GM18505 (cell line): ENCODE data around the gene FOSL2.

Source experiments
- ATAC-seq: cut with Tn5 transposase; IDR thresholded peaks from one replicate; pipeline ENCODE4 v1.9.1; 2021; ENCODE audit not compliant: unreplicated experiment
- POLR2A ChIP-seq: IDR thresholded peaks from 4 replicates; pipeline ENCODE4 v1.6.1; 2011; ENCODE audit warnings: borderline replicate concordance; ENCODE audit not compliant: insufficient read depth, insufficient read length; ENCODE audit errors: extremely low read depth

Gene FOSL2

DNA sequence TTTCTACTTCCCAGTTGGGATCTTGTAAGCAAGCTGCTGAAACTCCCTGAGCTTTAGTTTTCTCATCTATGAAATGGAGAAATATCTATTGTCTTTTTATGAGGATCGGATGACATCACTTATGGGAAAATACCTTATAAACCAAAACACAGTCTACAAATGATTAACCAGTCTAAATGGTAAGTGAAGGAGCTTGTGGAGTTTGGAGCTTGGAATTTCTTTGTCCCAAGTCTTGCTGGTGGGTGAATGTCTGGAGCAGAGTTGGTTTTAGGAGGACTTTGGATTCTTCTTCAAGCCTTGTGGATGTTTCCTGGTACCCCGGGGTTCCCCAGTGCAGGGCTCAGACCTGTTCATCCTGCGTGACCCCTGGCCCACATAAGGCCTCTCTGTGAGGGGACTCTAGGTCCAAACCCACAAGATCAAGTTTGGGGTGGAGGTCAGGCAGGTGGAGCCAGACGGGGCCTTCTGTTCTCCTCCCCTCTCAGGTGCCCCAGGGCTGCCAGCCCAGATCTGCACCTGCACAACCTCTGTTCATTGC, 43.2 kb downstream of the FOSL2 start:
- ATAC-seq = no peak
- no peak for TF ChIP-seq POLR2A

GRCh38 chr2:28436525-28437051, 43.9 kb downstream of the FOSL2 start:
- no peak for TF ChIP-seq POLR2A
- no peak for ATAC-seq

GRCh38 chr2:28437149-28437835, 44.6 kb downstream of the FOSL2 start:
- ATAC-seq = no peak
- TF ChIP-seq POLR2A = no peak

DNA sequence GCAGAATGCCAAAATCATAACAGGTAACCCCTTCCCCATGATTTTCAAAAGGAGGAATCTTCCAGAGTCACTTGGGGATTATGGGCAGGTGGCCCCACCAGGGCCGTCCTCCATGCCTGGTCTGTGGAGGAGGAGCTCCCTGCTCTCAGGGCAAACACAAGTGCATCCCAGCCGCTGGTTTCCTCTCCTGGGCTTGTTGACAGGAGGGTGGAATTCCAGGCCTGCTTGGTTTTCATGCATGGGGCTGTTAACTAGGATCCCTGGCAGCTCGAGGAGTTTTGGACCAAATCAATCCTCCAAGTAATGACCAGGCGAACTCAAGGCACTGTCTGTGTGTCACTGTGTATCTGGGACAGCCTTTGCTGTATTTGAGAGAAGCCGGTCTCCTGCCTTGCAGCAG, 45.3 kb downstream of the FOSL2 start:
- no peak for TF ChIP-seq POLR2A
- no peak for ATAC-seq

DNA sequence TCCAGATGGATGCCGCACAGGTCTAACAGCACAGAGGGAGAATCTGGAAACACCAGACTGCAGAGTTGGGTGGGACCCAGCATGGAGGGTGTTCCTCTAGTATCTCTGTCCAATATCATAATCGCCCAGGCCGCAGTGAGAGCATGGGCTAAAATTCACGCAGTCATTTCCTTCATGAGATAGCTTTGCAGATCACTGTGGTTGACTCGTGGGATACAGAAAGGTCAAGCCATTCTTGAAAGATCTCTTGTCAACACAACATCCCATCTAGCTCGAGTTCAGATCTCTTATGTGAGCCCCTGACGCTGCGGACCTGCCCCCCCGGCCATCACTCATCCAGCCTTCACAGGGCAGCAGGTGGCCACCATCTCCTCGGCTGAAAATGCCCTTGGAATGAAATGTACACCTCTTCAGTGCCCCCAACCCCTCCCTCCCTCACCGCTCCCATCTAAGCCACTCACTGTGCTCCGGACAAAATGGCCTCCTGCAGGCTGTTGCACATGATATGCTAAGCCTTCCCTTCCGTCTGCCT, 45.9 kb downstream of the FOSL2 start:
- no peak for TF ChIP-seq POLR2A
- no peak for ATAC-seq

DNA sequence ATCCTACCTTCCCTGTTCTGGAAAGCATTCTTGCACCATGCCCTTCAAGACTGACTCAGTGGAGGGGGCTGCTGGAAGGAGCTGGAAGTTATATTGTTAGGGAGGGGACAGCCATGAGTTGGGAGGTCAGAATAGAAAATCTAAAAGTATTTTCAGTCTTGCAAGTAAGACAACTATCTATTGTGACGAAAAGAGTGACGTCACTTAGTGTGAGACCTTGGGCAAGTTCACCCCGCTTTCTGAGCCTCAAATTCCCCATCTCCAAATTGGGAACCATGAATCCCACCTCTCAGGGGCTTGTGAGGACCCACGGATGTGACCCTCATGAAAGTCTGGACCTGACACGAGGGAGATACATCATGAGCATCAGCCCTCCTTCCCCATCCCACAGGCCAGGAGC, 46.5 kb downstream of the FOSL2 start:
- TF ChIP-seq POLR2A = no peak
- ATAC-seq = no peak

DNA sequence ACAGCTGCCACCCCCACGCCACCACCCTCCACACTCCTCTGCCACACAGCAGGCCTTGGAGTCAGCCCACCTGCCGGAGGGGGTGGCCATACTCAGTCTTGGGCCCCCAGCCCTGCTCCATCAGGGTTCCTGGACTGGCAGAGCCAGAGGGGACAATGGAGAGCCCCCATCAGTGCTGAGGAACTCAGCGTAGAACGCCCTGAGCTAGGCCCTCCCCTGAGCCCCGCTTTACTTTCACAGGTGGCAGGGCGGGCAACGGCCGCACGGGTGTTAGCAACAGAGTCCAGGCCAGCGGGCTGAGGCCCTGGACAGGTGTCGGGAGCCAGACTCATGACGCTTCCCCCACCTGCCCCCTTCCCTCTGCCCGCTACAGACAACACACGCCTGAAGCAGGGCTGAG, 47.1 kb downstream of the FOSL2 start:
- TF ChIP-seq POLR2A = no peak
- no peak for ATAC-seq

GRCh38 chr2:28442328-28442727, 49.7 kb downstream of the FOSL2 start:
- no peak for ATAC-seq
- TF ChIP-seq POLR2A = no peak

- TF ChIP-seq POLR2A = no peak
- ATAC-seq = no peak
These were observed 52.3 kb downstream of the FOSL2 start for GRCh38 chr2:28444956-28445355.

DNA sequence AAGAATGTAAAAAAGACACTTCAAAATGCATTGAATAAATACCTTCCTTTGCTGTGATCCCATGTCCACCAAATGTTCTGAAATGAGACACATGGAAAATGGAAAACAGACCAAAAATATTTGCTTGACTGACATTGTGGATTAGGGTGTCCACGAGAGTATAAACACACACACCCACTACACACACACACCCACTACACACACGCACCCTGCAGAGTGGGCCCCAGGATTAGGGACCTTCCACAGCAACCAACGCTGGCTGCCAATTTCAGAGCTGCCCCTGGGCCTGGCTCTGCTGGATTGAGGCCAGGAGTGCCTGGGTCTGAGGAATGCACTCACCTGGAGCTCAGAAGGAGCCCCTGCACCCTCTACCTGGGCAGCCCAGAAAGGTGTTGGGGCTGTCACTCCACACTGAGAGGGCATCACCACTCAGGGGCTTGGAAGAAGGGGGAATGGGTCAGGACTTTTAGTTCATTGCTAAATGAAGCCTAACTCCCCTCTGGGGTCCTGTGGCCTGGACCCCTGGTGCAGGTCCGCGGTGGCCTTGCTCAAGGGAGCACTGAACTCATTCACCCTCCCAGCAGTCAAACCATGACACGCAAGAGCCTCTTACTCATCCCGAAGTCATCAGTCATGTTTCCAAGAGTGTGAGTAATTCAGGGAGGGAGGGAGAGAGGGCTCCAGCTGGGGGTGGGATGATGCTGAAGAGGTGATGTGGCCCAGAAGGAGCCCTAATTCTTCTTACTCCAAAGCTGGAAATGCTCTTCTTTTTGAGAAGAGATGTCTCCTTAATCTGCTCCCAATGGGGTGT, 53.0 kb downstream of the FOSL2 start:
- no peak for ATAC-seq
- no peak for TF ChIP-seq POLR2A

DNA sequence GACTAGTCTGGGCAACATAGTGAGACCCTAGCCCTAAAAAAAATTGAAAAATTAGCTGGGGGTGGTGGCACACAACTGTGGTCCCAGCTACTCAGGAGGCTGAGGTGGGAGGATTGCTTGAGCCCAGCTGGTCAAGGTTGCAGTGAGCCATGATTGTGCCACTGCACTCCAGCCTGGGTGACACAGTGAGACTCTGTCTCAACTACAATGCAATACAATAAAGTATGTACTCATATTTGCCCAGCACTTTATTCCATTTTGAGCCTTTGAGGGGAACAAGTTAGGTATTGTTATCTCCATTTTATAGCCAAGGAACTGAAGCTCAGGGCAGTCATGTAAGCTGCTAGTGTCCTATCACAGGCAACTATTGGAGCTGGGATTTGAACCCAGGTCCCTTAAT, 53.9 kb downstream of the FOSL2 start:
- no peak for TF ChIP-seq POLR2A
- ATAC-seq = no peak

GRCh38 chr2:28447086-28447485, 54.4 kb downstream of the FOSL2 start:
- ATAC-seq = no peak
- no peak for TF ChIP-seq POLR2A

DNA sequence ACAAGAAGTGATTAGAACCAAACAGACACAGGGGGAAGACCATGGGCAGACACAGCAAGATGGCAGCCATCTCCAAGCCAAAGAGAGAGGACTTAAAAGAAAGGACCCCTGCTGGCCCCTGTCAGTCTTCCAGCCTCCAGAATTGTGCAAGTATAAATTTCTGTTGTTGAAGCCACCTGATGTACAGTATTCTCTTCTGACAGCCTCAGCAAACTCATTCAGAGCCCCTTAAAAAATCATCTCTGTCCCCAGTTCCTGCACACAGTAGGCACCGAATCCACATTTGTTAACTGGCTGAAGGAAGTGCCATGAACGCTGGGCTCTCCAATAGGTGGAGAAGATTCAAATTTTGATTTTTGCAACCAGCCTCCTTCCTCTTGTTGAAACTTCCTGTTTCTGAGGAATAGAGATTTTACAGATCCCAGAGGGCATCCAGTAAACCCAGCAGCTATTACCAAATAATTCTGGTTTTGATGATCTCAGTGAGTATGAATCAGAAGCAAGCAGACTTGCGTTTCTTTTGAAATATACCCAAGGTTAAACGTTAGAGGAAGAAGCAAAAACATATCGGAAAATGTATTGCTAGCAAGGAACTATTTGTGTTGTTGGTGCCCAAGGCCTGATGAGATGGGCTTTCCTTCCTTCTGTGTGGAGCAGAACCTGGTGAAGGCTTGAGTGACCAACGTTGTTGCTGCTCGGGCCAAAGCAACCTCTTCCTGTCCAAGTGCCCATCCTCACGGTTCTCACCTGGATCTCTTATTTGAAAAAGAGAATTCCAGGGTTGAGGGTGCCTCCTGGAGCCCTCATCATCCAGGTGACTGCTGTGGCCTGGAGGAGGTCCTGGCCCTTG, 55.5 kb downstream of the FOSL2 start:
- no peak for ATAC-seq
- no peak for TF ChIP-seq POLR2A
